WTC11 (cell line): ENCODE measurements around the gene OSBPL6.

ENCODE experiments used
- ATF1 ChIP-seq: sonication (generic); formaldehyde crosslinking; IDR thresholded peaks from 2 replicates; pipeline ENCODE4 v1.8.1; 2023; ENCODE audit warnings: mild to moderate bottlenecking, moderate library complexity, missing genetic modification reagents
- GABPB1 ChIP-seq: sonication (generic); formaldehyde crosslinking; IDR thresholded peaks from 2 replicates; pipeline ENCODE4 v1.8.1; 2023; ENCODE audit warnings: mild to moderate bottlenecking, missing genetic modification reagents
- JUN ChIP-seq: sonication (generic); formaldehyde crosslinking; IDR thresholded peaks from 2 replicates; pipeline ENCODE4 v1.8.0; 2023; ENCODE audit warnings: mild to moderate bottlenecking, missing genetic modification reagents
- NR3C1 ChIP-seq: sonication (generic); formaldehyde crosslinking; conservative IDR thresholded peaks from 2 replicates; pipeline ENCODE4 v1.8.1; 2023; ENCODE audit warnings: low read depth, mild to moderate bottlenecking, missing genetic modification reagents
- SP1 ChIP-seq: sonication (generic); formaldehyde crosslinking; conservative IDR thresholded peaks from 2 replicates; pipeline ENCODE4 v1.8.1; 2022; ENCODE audit warnings: missing genetic modification reagents
- ZNF121 ChIP-seq: sonication (generic); formaldehyde crosslinking; IDR thresholded peaks from 2 replicates; pipeline ENCODE4 v1.8.0; 2023; ENCODE audit warnings: missing genetic modification reagents
- TF ChIP-seq, protein P1 (sequence below): fragments of 200-600 bp; IDR thresholded peaks from 2 replicates; pipeline ENCODE4 v1.8.0; 2022; ENCODE audit warnings: antibody characterized with exemption

DNA sequence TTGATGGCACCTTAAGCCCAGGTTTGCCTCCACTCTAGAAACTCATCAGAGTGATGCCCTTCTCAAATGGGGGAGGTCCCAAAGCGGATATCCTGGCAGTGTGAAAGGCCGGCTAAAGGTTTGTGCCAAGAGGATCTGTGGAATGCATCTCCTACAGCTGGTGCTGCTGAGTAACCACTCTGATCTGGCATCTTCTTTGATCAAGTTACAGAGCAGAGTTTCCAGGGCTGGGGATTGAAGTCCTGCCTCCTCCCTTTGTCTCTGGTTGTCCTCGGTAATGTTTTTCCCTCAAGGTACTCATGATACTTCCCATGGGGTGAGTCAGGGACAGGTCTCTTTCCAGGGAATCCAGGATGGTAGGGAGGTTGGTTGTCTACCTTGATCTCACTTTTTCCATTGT lies 232.1 kb downstream of the OSBPL6 start:
- TF ChIP-seq ZNF121 = no peak
- no peak for TF ChIP-seq JUN (CRISPR knock-in tag)
- TF ChIP-seq NR3C1 (CRISPR knock-in tag) = no peak
- TF ChIP-seq SP1 (CRISPR knock-in tag) = no peak
- TF ChIP-seq, protein P1, sequence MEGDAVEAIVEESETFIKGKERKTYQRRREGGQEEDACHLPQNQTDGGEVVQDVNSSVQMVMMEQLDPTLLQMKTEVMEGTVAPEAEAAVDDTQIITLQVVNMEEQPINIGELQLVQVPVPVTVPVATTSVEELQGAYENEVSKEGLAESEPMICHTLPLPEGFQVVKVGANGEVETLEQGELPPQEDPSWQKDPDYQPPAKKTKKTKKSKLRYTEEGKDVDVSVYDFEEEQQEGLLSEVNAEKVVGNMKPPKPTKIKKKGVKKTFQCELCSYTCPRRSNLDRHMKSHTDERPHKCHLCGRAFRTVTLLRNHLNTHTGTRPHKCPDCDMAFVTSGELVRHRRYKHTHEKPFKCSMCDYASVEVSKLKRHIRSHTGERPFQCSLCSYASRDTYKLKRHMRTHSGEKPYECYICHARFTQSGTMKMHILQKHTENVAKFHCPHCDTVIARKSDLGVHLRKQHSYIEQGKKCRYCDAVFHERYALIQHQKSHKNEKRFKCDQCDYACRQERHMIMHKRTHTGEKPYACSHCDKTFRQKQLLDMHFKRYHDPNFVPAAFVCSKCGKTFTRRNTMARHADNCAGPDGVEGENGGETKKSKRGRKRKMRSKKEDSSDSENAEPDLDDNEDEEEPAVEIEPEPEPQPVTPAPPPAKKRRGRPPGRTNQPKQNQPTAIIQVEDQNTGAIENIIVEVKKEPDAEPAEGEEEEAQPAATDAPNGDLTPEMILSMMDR = no peak
- TF ChIP-seq GABPB1 (CRISPR knock-in tag) = no peak
- TF ChIP-seq ATF1 = no peak
